ENCODE measurements around the gene PBXIP1. TPM values are rescaled to one million over a fixed set of nuclear protein-coding genes. Genes with fewer than 3 reads are reported as not detected.

PBXIP1 gene
- total RNA-seq = 10 to 100 TPM; 12.2 to 13.2 TPM

- Mint-ChIP-seq H3K36me3 (peaks cover 5% of the 10 kb centered on the region), H3K27me3 (no peaks in the 10 kb centered on the region), H3K27ac (peak within 1 kb of the TSS; percentile 94), H3K4me1 (peaks cover 71% of the 10 kb centered on the region), H3K9me3 (no peaks in the 10 kb centered on the region), H3K4me3 (peak within 1 kb of the TSS; percentile 89)
- DNase-seq = peak; percentile 79
Observed at GRCh38 chr1:154955718-154956543, at the start of gene PBXIP1. Gene PBXIP1 (minus strand): TSS chr1:154956099. CDS start chr1:154953721, 2,378 bp downstream.

- H3K27ac Mint-ChIP-seq = peak overlapping the region; percentile 96
- H3K27me3 Mint-ChIP-seq = peaks cover 3% of the 10 kb centered on the region
- H3K4me3 Mint-ChIP-seq = no peak overlapping the region
- no peak for DNase-seq
- peaks cover 6% of the 10 kb centered on the region for H3K36me3 Mint-ChIP-seq
- peaks cover 50% of the 10 kb centered on the region for H3K4me1 Mint-ChIP-seq
- no peaks in the 10 kb centered on the region for H3K9me3 Mint-ChIP-seq
Observed at GRCh38 chr1:155005076-155006011, 49.4 kb upstream of the PBXIP1 start.

DNA sequence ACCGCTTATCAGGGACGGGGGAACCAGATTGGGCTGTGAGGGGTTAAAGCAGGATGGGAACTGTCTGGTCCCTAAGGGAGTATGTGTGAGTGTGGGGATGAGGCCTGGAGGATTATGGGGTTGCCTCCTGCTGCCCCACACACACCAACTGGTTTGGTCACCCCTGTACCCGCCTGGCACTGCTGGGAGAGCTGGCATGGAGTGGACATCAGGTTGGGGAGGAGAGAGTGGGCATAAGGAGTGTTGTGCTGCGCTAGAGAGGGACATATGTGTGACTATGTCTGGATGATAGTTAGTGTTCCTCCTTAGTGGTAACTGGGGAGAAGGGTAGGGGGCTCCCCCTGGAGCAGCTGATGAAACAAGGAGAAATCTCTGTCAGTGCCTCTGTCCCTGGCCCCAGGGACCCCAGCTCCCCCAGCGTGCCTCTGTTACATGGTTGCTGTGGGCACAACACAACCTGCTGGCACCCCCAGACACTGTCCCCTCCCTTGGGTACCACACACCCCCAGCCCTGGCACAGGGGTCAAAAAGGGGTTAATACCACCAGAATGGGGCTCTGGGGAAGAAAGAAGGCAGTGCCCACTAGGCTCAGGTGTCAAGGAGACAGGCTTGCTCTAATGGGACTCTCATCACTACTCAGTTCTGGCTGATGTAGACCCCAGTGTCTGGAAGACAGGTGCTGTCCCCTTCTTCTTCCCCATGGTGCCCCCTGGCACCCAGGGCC, 48.6 kb upstream of the PBXIP1 start:
- peak overlapping the region; percentile 83 for H3K27ac Mint-ChIP-seq
- peaks cover 48% of the 10 kb centered on the region for H3K4me1 Mint-ChIP-seq
- peaks cover 3% of the 10 kb centered on the region for H3K27me3 Mint-ChIP-seq
- no peak for DNase-seq
- H3K9me3 Mint-ChIP-seq = no peaks in the 10 kb centered on the region
- H3K36me3 Mint-ChIP-seq = peaks cover 6% of the 10 kb centered on the region
- peak overlapping the region; percentile 86 for H3K4me3 Mint-ChIP-seq

DNA sequence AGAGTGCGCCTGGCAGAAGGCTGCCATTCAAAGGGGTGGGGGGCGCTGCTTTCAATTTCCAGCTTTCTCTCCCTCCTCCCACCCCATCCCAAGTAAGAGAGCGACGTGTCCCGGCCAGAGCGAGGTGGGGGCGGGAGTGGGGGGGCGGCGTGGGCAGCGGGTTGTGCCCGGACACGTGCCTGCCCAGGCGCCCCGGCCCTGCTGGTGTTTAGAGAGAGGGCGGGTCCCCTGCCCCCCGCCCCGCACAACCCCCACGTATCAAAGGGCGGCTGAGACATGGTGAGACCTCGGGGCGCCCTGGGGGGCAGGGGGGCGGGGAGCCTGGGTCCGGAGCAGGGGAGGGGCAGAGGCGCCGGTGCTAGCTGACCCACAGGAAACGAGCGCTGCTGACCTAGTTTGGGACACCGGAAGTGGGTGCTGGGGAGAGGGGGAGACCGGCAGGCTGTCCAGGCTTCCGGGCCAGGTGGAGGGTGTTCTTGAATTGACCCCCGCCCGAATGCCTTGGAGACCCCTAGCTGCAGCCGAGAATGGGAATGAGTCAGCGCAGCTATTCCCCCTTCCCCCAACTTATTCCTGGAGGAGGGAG, 48.0 kb upstream of the PBXIP1 start:
- H3K27ac Mint-ChIP-seq = peak overlapping the region; percentile 90
- DNase-seq = no peak
- H3K4me1 Mint-ChIP-seq = peaks cover 49% of the 10 kb centered on the region

GRCh38 chr1:155003227-155003765, 47.4 kb upstream of the PBXIP1 start:
- Mint-ChIP-seq H3K27me3 (peaks cover 3% of the 10 kb centered on the region), H3K4me1 (peaks cover 48% of the 10 kb centered on the region), H3K36me3 (peaks cover 6% of the 10 kb centered on the region), H3K9me3 (no peaks in the 10 kb centered on the region), H3K4me3 (peak overlapping the region; percentile 86), H3K27ac (peak overlapping the region; percentile 90)
- DNase-seq = no peak

More for the DNA sequence above, 48.0 kb upstream of the PBXIP1 start:
- Mint-ChIP-seq H3K36me3 (peaks cover 6% of the 10 kb centered on the region), H3K9me3 (no peaks in the 10 kb centered on the region), H3K27me3 (peaks cover 3% of the 10 kb centered on the region), H3K4me3 (peak overlapping the region; percentile 86)

DNA sequence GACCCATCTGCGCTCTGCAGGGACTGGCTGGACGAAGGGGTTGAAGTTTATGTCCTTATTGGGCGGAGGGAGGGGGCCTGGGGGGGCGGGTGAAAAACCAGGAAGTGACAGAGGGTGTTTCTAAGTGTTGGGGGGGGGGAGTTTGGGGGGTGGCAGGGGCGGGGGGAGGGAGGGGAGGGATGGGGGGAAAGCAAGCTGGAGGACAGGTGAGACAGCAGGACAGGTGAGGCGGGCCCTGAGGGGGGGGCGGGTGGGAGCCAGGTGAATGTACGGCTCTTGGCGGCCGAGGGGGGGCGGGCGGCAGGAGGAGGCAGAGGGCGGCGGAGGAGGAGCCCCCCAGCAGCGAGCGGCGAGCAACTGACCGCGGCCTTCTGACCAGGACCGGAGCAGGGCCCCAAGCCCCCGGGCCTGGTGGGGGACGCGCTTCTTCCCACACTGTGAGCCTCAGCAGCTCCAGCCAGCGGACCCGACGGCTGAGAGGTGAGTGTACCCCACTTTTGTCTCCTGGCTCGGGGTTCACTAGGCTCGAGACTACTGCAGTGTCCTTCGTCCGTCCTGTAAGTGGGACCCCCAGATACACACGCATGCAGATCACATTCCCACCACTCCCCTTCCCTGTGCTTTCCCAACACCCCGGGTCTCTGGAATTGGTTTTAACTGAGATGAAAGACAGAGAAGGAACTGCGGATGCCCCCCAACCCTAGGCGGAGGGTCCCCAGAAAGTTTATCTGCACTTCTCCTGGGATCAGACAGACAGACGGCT, 46.7 kb upstream of the PBXIP1 start, which contains the start of gene ZBTB7B:
Gene ZBTB7B, plus strand, starts transcription at position 339 of the 763 bp plus-strand sequence. CDS start 11,859 bp downstream, outside the sequence.
- H3K27me3 Mint-ChIP-seq = peaks cover 7% of the 10 kb centered on the region
- H3K4me1 Mint-ChIP-seq = peaks cover 52% of the 10 kb centered on the region
- H3K27ac Mint-ChIP-seq = peak within 1 kb of the TSS; percentile 92
- peaks cover 6% of the 10 kb centered on the region for H3K36me3 Mint-ChIP-seq
- no peaks in the 10 kb centered on the region for H3K9me3 Mint-ChIP-seq
- peak within 1 kb of the TSS; percentile 92 for H3K4me3 Mint-ChIP-seq
- no peak for DNase-seq

DNA sequence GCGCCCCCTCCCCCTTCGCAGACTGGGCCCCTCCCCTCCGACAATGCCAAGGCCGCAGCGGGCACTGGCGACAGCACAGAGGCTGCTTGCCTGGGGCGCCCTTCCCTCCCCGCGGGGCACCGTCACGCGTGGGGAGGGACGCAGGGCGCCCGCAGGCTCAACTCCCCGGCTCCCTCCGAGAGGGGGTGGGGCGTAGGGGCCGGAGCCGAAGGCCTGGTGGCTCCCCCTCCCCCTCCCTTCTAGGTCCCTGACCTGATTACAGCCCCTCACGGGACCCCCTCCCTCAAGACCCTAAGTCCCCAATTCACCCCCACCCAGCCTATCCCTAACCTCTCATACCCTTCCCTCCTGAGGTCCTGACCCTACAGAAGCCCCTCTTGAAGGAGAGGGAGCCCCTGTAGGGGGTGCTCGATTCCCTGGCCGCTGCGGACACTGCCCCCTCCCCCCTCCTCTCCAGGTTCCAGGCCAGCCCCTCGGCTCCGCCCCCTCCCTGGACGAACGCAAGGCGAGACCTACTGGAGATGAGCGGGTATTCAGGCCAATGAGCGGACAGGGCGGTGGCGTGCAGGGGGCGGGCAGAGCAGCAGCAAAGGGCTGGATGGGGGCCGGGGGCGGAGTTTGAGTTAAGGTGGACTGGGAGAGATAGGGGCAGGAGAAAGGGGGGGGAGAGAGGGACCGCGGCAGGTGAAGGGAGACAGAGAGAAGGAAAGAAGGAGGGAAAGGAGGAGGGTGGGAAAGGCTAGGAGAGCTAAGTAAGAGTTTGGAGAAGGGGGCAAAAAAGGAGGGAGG, 46.0 kb upstream of the PBXIP1 start:
- Mint-ChIP-seq H3K27me3 (peaks cover 12% of the 10 kb centered on the region), H3K27ac (peak overlapping the region; percentile 92), H3K36me3 (peaks cover 6% of the 10 kb centered on the region), H3K4me1 (peaks cover 56% of the 10 kb centered on the region), H3K9me3 (no peaks in the 10 kb centered on the region), H3K4me3 (peak overlapping the region; percentile 92)
- peak; percentile 98 for DNase-seq

GRCh38 chr1:155001425-155001674, 45.5 kb upstream of the PBXIP1 start:
- H3K4me3 Mint-ChIP-seq = peak overlapping the region; percentile 74
- H3K27me3 Mint-ChIP-seq = peaks cover 15% of the 10 kb centered on the region
- H3K27ac Mint-ChIP-seq = peak overlapping the region; percentile 76
- H3K4me1 Mint-ChIP-seq = peaks cover 51% of the 10 kb centered on the region
- no peaks in the 10 kb centered on the region for H3K9me3 Mint-ChIP-seq
- DNase-seq = no peak
- peaks cover 5% of the 10 kb centered on the region for H3K36me3 Mint-ChIP-seq

DNA sequence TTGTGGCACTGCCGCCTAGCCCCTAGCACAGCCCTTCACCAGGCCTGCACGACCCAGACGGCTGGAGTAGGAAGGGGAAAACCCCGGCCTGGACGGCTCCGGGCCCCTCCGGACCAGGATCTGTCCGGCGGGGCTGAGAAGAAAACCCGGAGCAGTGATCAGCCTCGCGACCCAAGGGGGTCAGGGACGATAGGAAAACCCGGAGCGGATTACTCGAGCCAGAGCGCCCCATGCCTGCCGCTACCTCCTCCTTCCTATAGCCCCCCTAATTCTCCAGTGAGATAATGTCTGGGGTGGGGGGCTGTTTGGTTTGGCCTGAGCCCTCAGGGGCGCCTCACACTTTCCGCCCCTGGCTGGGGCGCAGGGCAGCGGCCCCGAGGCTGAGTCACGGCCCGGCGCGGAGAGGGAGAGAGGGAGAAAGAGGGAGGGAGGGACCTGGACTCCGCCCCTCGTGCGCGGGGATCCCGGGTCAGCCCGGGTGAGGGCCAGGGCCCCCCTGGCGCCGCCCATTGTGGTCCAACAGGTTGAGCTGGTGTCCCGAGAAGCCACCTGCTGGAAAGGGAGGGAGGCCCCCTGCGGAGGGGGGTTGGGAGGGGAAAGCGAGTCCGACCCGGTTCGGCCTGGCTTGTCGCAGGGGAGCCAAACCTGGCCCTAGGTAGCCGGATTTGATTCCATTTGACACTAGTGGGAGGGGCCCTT, 45.0 kb upstream of the PBXIP1 start:
- DNase-seq = peak; percentile 91
- Mint-ChIP-seq H3K4me3 (peak overlapping the region; percentile 74), H3K27ac (peak overlapping the region; percentile 85), H3K27me3 (peaks cover 20% of the 10 kb centered on the region), H3K9me3 (no peaks in the 10 kb centered on the region), H3K36me3 (peaks cover 3% of the 10 kb centered on the region), H3K4me1 (peaks cover 46% of the 10 kb centered on the region)

DNA sequence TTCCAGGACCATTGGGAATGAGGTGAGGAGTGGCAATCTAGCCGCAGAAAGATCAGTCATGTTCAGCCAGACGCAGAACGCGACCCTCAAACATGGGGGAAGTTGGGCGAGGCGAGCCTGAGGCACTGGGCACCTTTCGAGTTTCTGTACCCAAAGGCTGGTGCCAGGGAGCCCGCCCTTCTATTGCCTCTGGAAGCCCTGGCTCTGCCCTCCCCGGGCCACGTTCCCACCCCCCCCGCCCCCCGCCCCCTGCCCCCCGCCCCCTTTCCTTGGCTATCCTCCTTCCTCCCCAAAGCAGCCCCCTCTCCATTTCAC, 44.5 kb upstream of the PBXIP1 start:
- peaks cover 41% of the 10 kb centered on the region for H3K4me1 Mint-ChIP-seq
- H3K27ac Mint-ChIP-seq = peak overlapping the region; percentile 91
- DNase-seq = no peak
- H3K27me3 Mint-ChIP-seq = peaks cover 22% of the 10 kb centered on the region
- peaks cover 3% of the 10 kb centered on the region for H3K36me3 Mint-ChIP-seq
- peak overlapping the region; percentile 76 for H3K4me3 Mint-ChIP-seq
- H3K9me3 Mint-ChIP-seq = no peaks in the 10 kb centered on the region

DNA sequence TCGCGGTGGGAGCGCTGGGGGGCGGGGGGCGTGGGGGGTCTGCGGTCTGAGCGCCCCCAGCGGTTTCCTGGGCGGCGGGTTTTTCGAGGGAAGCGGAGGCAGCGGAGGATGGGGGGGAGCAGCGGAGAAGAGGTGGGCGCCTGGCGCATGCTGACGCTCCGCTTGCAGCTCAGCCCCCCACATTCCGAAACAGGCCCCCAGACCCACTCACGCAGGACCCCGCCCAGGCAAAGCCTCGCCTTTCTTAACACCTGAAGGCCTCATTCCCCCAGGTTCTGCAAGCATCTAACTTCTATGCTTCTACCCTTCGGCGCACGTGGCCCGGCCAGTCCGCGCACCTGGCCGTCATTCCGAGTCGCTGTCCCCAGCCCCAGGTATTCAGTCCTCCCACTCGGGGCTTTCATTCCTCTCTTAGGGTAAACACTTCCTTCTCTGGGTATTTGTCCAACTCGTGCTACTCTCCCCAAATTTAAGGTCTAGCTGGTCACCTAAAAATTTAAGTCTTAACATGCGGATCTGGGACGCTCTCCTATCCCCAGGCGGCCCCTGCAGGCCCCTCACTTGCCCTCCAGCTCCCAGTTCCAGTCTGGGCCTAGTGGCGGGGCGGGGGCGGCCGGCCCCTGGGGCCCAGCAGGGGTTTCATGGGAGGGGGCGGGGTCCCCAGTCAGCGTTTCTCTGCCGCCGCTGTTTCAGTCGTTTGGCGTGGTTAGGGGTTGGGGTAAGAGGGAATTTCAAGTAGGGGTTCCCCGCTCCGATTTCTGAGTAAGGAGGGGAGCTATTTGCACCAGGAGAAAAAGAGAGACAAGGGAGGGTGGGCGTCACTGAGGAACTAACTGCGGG, 43.9 kb upstream of the PBXIP1 start:
- no peaks in the 10 kb centered on the region for H3K9me3 Mint-ChIP-seq
- H3K27ac Mint-ChIP-seq = peak overlapping the region; percentile 91
- peaks cover 38% of the 10 kb centered on the region for H3K4me1 Mint-ChIP-seq
- peaks cover 3% of the 10 kb centered on the region for H3K36me3 Mint-ChIP-seq
- peaks cover 22% of the 10 kb centered on the region for H3K27me3 Mint-ChIP-seq
- H3K4me3 Mint-ChIP-seq = peak overlapping the region; percentile 76
- peak; percentile 77 for DNase-seq
